Stimulated activated effector memory CD8-positive, alpha-beta T cell treated with anti-CD3 and anti-CD28 coated beads, Interleukin-12 subunit alpha, Interleukin-12 subunit beta, amount 100 ng/mL, for 72 hours (primary cell): ENCODE data around the gene BAIAP3.

Source experiments
- ATAC-seq: fragments of 150-1000 bp; cut with Tn5 transposase; 2 replicates; pipeline ENCODE4 v1.10.0; 2021
- DNase-seq, 2 donors: peaks; one replicate each; pipeline ENCODE4 v3.0.0; 2021 to 2022; ENCODE audit warnings: low spot score in 2 of 2
- H3K27ac Mint-ChIP-seq: one replicate; pipeline ENCODE4 v1.8.0; 2022; ENCODE audit warnings: mild to moderate bottlenecking, mixed read lengths
- H3K36me3 Mint-ChIP-seq: one replicate; pipeline ENCODE4 v1.8.0; 2022; ENCODE audit warnings: mild to moderate bottlenecking, mixed read lengths
- H3K4me1 Mint-ChIP-seq: one replicate; pipeline ENCODE4 v1.8.0; 2022; ENCODE audit warnings: mixed read lengths
- H3K4me3 Mint-ChIP-seq: one replicate; pipeline ENCODE4 v1.8.0; 2022; ENCODE audit warnings: mild to moderate bottlenecking, mixed read lengths
- H3K9me3 Mint-ChIP-seq: one replicate; pipeline ENCODE4 v1.8.0; 2022; ENCODE audit warnings: mixed read lengths

BAIAP3 gene

GRCh38 chr16:1351582-1352362, 18.3 kb downstream of the BAIAP3 start, which contains the start of the genes GNPTG and TSR3:
Gene GNPTG (plus strand): TSS chr16:1351931. CDS start chr16:1351966, 35 bp downstream.
Gene TSR3 (minus strand): TSS chr16:1351878. CDS start chr16:1351804, 74 bp downstream.
- Mint-ChIP-seq H3K4me1 (peaks cover 51% of the 10 kb centered on the region), H3K36me3 (peaks cover 57% of the 10 kb centered on the region), H3K9me3 (no peaks in the 10 kb centered on the region), H3K27ac (peak within 1 kb of the TSS; percentile 88), H3K4me3 (peak within 1 kb of the TSS; percentile 78)
- DNase-seq = peak; percentile 94 to 95
- peak; percentile 88 for ATAC-seq

- no peaks in the 10 kb centered on the region for H3K9me3 Mint-ChIP-seq
- H3K4me1 Mint-ChIP-seq = peaks cover 51% of the 10 kb centered on the region
- no peak for ATAC-seq
- peak overlapping the region; percentile 81 for H3K27ac Mint-ChIP-seq
- peaks cover 65% of the 10 kb centered on the region for H3K36me3 Mint-ChIP-seq
- no peak overlapping the region for H3K4me3 Mint-ChIP-seq
- DNase-seq = no peak
Observed at GRCh38 chr16:1354815-1355540, 21.5 kb downstream of the BAIAP3 start.

- Mint-ChIP-seq H3K4me3 (no peak overlapping the region), H3K36me3 (peaks cover 65% of the 10 kb centered on the region), H3K27ac (peak overlapping the region; percentile 81), H3K4me1 (peaks cover 46% of the 10 kb centered on the region), H3K9me3 (no peaks in the 10 kb centered on the region)
- DNase-seq (no peak), ATAC-seq (no peak)
Observed at GRCh38 chr16:1355591-1355990, 22.1 kb downstream of the BAIAP3 start.

GRCh38 chr16:1356061-1356900, 22.8 kb downstream of the BAIAP3 start:
- H3K27ac Mint-ChIP-seq = peak overlapping the region; percentile 81
- DNase-seq (no peak), ATAC-seq (no peak)
- H3K4me3 Mint-ChIP-seq = no peak overlapping the region
- no peaks in the 10 kb centered on the region for H3K9me3 Mint-ChIP-seq
- H3K36me3 Mint-ChIP-seq = peaks cover 65% of the 10 kb centered on the region
- H3K4me1 Mint-ChIP-seq = peaks cover 40% of the 10 kb centered on the region

DNA sequence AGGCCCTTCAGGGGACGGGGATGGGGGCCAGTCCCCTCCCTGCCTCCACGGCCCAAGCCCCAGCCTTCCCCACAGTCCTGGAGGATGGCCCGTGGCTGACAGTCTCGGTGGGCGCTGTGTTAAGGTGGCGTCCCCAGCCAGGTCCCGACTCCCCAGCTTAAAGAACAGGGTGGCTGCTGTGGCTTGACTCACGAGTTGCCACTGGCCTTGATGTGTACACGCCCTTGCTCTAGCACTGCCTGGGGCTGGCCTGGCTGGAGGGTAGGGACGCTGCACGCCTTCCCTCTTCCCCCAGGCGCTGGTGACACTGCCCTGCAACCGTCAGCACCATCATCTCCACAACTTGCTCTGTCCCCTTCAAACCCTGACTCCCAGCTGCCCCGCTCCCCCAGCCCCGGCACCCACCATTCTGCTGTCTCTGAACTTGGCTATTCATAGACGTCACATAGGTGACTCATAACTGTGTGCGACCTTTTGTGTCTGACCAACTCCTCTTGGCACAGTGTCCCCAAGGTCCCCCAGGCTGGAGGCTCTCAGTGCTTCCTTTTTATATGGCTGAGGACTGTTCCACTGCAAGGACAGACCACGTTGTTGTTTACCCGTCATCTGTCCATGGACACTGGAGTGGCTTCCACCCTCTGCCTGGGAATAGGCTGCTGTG, 24.6 kb downstream of the BAIAP3 start:
- Mint-ChIP-seq H3K4me3 (no peak overlapping the region), H3K27ac (peak overlapping the region; percentile 86), H3K9me3 (no peaks in the 10 kb centered on the region), H3K36me3 (peaks cover 66% of the 10 kb centered on the region), H3K4me1 (peaks cover 31% of the 10 kb centered on the region)
- DNase-seq (no peak), ATAC-seq (peak; percentile 19)

DNA sequence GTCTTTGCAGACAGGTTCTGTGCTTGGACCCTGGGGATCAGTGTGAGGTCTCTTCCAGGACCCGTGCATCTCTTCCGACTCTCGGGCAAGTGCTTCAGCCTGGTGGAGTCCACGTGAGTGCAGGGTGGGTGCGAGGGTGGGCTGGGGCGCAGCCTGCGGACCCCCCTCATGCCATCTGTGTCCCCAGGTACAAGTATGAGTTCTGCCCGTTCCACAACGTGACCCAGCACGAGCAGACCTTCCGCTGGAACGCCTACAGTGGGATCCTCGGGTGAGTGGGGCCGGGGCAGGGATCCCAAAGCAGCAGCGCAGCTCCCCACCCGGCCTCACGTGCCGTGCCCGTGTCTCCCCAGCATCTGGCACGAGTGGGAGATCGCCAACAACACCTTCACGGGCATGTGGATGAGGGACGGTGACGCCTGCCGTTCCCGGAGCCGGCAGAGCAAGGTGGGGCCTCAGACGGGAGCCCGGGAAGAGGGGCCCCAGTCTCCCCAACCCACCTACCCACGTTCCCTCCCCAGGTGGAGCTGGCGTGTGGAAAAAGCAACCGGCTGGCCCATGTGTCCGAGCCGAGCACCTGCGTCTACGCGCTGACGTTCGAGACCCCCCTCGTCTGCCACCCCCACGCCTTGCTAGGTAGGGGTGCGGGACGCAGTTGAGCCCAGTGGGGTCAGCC, 28.4 kb downstream of the BAIAP3 start:
- Mint-ChIP-seq H3K4me1 (no peaks in the 10 kb centered on the region), H3K9me3 (no peaks in the 10 kb centered on the region), H3K36me3 (peaks cover 87% of the 10 kb centered on the region), H3K4me3 (no peak overlapping the region), H3K27ac (no peak overlapping the region)
- ATAC-seq = no peak
- DNase-seq = no peak

GRCh38 chr16:1362807-1363206, 29.4 kb downstream of the BAIAP3 start:
- DNase-seq (no peak), ATAC-seq (no peak)
- no peak overlapping the region for H3K4me3 Mint-ChIP-seq
- no peaks in the 10 kb centered on the region for H3K4me1 Mint-ChIP-seq
- no peaks in the 10 kb centered on the region for H3K9me3 Mint-ChIP-seq
- H3K27ac Mint-ChIP-seq = no peak overlapping the region
- peaks cover 86% of the 10 kb centered on the region for H3K36me3 Mint-ChIP-seq

GRCh38 chr16:1363501-1364041, 30.1 kb downstream of the BAIAP3 start:
- H3K36me3 Mint-ChIP-seq = peaks cover 86% of the 10 kb centered on the region
- peak; percentile 93 for ATAC-seq
- DNase-seq = peak; percentile 67 to 81
- no peak overlapping the region for H3K27ac Mint-ChIP-seq
- H3K9me3 Mint-ChIP-seq = no peaks in the 10 kb centered on the region
- H3K4me1 Mint-ChIP-seq = no peaks in the 10 kb centered on the region
- no peak overlapping the region for H3K4me3 Mint-ChIP-seq

DNA sequence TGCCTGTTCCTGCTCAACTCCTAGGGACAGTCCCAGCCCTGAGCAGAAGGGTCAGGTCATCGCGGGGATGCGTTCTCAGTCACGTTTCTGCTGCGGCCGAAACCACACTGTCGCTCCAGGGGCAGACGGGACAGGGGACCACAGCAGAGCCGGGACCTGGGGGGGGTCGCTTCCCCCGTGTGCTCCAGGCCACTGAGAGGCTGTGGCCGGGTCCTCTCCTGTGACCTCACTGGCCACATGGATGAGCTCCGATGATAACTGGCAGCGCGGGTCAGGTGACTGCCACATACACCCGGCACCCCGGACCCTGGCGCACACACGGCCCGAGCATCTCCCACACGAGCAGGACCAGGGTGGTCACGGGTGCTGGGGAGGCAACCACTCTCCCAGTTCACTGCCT, 31.1 kb downstream of the BAIAP3 start:
- no peak for DNase-seq
- Mint-ChIP-seq H3K4me3 (no peak overlapping the region), H3K4me1 (no peaks in the 10 kb centered on the region), H3K27ac (no peak overlapping the region), H3K36me3 (peaks cover 86% of the 10 kb centered on the region), H3K9me3 (no peaks in the 10 kb centered on the region)
- ATAC-seq = no peak

DNA sequence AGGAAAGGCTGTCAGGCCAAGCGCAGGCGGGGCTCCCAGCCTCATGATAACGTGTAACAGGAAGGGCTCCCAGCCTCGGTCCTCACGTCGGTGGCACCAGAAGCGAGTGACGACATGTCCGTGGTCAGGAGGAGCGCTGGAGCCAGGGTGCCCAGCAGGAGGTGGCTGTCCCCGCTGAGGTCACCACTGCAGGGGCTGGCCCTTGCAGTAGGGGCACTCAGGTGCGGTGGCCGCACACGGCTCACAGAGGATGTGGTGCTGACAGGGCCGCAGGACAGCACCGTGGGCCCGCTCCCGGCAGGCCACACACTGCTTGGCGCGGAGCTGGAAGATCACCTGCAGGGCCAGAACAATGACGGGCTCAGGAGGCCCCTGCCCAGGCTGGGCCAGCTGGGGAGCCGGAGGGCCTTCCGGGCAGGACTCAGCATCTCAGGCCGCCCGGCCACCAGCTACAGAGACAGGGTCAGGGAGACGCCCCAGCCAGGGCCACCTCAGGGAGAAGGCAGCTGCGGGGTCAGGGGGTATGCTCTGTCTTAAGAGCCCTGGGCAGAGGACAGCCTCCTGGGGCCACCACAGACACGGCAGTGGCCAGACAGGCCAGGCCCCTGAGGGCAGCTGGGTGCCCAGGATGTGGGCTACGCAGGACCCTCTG, 32.7 kb downstream of the BAIAP3 start:
- Mint-ChIP-seq H3K4me1 (no peaks in the 10 kb centered on the region), H3K9me3 (no peaks in the 10 kb centered on the region), H3K4me3 (no peak overlapping the region), H3K27ac (peak overlapping the region; percentile 79), H3K36me3 (peaks cover 86% of the 10 kb centered on the region)
- DNase-seq (no peak), ATAC-seq (no peak)

- Mint-ChIP-seq H3K27ac (peak overlapping the region; percentile 10), H3K9me3 (no peaks in the 10 kb centered on the region), H3K4me1 (no peaks in the 10 kb centered on the region), H3K36me3 (peaks cover 91% of the 10 kb centered on the region), H3K4me3 (no peak overlapping the region)
- DNase-seq = no peak
- no peak for ATAC-seq
Observed at GRCh38 chr16:1366712-1367299, 33.4 kb downstream of the BAIAP3 start.

GRCh38 chr16:1367486-1368174, 34.2 kb downstream of the BAIAP3 start:
- no peak for DNase-seq
- H3K4me3 Mint-ChIP-seq = no peak overlapping the region
- H3K27ac Mint-ChIP-seq = no peak overlapping the region
- no peak for ATAC-seq
- H3K4me1 Mint-ChIP-seq = no peaks in the 10 kb centered on the region
- no peaks in the 10 kb centered on the region for H3K9me3 Mint-ChIP-seq
- peaks cover 88% of the 10 kb centered on the region for H3K36me3 Mint-ChIP-seq
